ENCODE results near the gene LILRB2. TPM values are rescaled to one million over a fixed set of nuclear protein-coding genes. Genes with fewer than 3 reads are reported as not detected.

LILRB2 gene
- total and polyA plus RNA-seq, 2 experiments from 2014 or later, result not detected

- H3K27me3 Mint-ChIP-seq (ENCODE audit: insufficient read depth, low read depth, poor library complexity), result no peaks in the 10 kb centered on the region
- Histone ChIP-seq H3K4me1 (ENCODE audit: insufficient read depth) (no peaks in the 10 kb centered on the region), H3K27ac (ENCODE audit: low read depth) (no peak overlapping the region), H3K4me3 (no peak overlapping the region), H2AFZ (no peak overlapping the region), H3K9me2 (ENCODE audit: insufficient read depth) (no peaks in the 10 kb centered on the region), H3F3A (replicated peaks; ENCODE audit: low read depth) (no peaks in the 10 kb centered on the region), H3K27me3 (ENCODE audit: insufficient read depth) (no peaks in the 10 kb centered on the region), H4K20me1 (replicated peaks; ENCODE audit: insufficient read depth) (no peaks in the 10 kb centered on the region), H3K79me2 (replicated peaks; ENCODE audit: insufficient read depth) (no peaks in the 10 kb centered on the region), H3K4me2 (no peak overlapping the region), H3K36me3 (ENCODE audit: insufficient read depth) (no peaks in the 10 kb centered on the region)
- H3K27ac Mint-ChIP-seq, result no peak overlapping the region
- no peaks in the 10 kb centered on the region for H3K4me1 Mint-ChIP-seq
- DNase-seq (ENCODE audit: low spot score) (no peak), ATAC-seq (no peak)
- no peaks in the 10 kb centered on the region for H3K9me3 Mint-ChIP-seq
- TF ChIP-seq POLR2AphosphoS5 (IDR thresholded peaks at IDR 0.05; ENCODE audit: low read depth) (no peak), NANOG (IDR thresholded peaks at IDR 0.05; ENCODE audit: borderline replicate concordance) (no peak), REST (IDR thresholded peaks at IDR 0.05; ENCODE audit: unreplicated experiment) (no peak), JUNB (IDR thresholded peaks at IDR 0.05; ENCODE audit: unreplicated experiment) (no peak), STAT1 (IDR thresholded peaks at IDR 0.05; ENCODE audit: unreplicated experiment) (no peak), EZH2phosphoT487 (IDR thresholded peaks at IDR 0.05; ENCODE audit: unreplicated experiment) (no peak), ZNF114 (CRISPR knock-in tag; IDR thresholded peaks at IDR 0.05) (no peak), ETS1 (IDR thresholded peaks at IDR 0.05) (no peak), ZNF462 (CRISPR knock-in tag; IDR thresholded peaks at IDR 0.05) (no peak), ZNF331 (CRISPR knock-in tag; IDR thresholded peaks at IDR 0.05; ENCODE audit: low read depth) (no peak), CTCF (conservative IDR thresholded peaks at IDR 0.05; ENCODE audit: low read depth in 2 of 2) (no peak), EZH2 (IDR thresholded peaks at IDR 0.05; ENCODE audit: low read depth, unreplicated experiment) (no peak), CREB1 (CRISPR knock-in tag; IDR thresholded peaks at IDR 0.05; ENCODE audit: low read depth) (no peak)
- H3K36me3 Mint-ChIP-seq (ENCODE audit: low read depth), result no peaks in the 10 kb centered on the region
- no peak overlapping the region for H3K4me3 Mint-ChIP-seq
These were observed 33.6 kb downstream of the LILRB2 start for GRCh38 chr19:54247106-54247930.

All from GM23338 (cell line).